Measurements from ENCODE around the gene KRT84. TPM values are rescaled to one million over a fixed set of nuclear protein-coding genes. Genes with fewer than 3 reads are reported as not detected.
"Not testable (repeated sequence)": the region's sequence is repeated elsewhere in the genome, so short reads cannot be mapped to it uniquely, and the experiment has no call there.

KRT84 gene
- total RNA-seq, 2 experiments from 2014 or later: not detected

DNA sequence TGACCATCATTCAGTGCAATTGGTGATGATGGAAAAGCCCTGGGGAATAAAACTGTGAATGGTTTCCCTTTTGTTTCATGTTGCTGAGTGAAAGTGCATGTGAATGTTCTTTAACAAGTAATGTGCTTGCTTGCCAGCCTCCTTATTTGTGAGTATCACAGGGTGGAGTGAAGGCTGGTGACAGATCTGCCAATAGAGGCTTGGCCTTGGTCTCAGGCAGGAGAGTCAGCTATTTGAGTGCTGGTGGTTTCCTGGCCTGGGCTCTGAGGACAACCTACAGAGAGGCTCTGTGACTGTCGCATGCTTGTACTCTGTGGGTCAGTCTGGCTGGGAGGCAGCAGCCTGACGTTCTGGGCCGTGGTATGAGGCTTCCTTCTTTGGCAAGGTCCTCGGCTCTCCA is 38.9 kb downstream of the KRT84 start:
- CTCF ChIA-PET: interaction anchor here (1.5 to 2.8 kb wide), 2 partner anchors 19 to 534 kb away, joined by 3 to 11 read pairs; no protein-coding TSS in a partner anchor
- Mint-ChIP-seq H3K27me3 (ENCODE audit: low read depth) (peaks cover 29% of the 10 kb centered on the region), H3K4me3 (no peak overlapping the region), H3K36me3 (ENCODE audit: low read depth) (no peaks in the 10 kb centered on the region), H3K4me1 (ENCODE audit: low read depth) (peaks cover 3% of the 10 kb centered on the region), H3K27ac (no peak overlapping the region), H3K9me3 (ENCODE audit: insufficient read depth) (no peaks in the 10 kb centered on the region)
- DNase-seq: no peak
- ATAC-seq: no peak
- POLR2A ChIA-PET: no interaction called here

DNA sequence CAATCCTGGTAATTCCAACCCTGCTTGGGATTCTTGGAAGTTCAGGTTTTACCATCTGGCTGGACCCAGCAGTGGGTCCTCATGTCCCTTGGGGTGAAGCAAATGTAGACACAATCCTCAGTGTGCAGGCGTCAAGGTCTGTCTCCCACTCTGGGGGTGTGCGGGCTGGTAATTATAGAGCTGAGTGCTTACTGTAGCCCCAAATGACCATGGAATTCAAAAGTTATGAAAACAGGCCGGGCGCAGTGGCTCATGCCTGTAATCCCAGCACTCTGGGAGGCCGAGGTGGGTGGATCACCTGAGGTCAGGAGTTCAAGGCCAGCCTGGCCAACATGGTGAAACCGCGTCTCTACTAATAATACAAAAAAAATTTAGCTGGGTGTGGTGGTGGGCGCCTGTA is 40.4 kb downstream of the KRT84 start:
- H3K27ac Mint-ChIP-seq; H3K9me3 Mint-ChIP-seq (ENCODE audit: insufficient read depth); H3K4me3 Mint-ChIP-seq; POLR2A ChIA-PET; ATAC-seq; DNase-seq; H3K4me1 Mint-ChIP-seq (ENCODE audit: low read depth); H3K36me3 Mint-ChIP-seq (ENCODE audit: low read depth): not testable (repeated sequence)
- peaks cover 23% of the 10 kb centered on the region for H3K27me3 Mint-ChIP-seq (ENCODE audit: low read depth)
- CTCF ChIA-PET: interaction anchor here (1.1 to 2.8 kb wide), 2 partner anchors 17 to 28 kb away, joined by 3 to 11 read pairs; no protein-coding TSS in a partner anchor

DNA sequence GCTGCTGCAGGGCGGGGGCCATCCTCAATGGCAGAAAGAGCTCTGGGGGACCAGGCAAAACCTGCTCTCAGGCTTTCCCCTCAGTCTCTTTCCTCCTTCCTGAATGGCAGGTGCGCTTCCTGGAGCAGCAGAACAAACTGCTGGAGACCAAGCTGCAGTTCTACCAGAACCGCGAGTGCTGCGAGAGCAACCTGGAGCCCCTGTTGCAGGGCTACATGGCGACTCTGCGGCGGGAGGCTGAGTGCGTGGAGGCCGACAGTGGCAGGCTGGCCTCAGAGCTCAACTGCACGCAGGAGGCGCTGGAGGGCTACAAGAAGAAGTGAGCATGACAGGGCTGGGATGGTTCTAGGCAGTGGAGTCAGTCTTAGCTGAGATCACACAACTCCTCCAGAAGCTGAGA is 41.3 kb downstream of the KRT84 start:
- no peaks in the 10 kb centered on the region for H3K9me3 Mint-ChIP-seq (ENCODE audit: insufficient read depth)
- no peak overlapping the region for H3K27ac Mint-ChIP-seq
- peaks cover 22% of the 10 kb centered on the region for H3K27me3 Mint-ChIP-seq (ENCODE audit: low read depth)
- CTCF ChIA-PET: interaction anchor here (0.9 to 2.8 kb wide), 3 partner anchors 16 to 192 kb away, joined by 3 to 11 read pairs (median 3); no protein-coding TSS in a partner anchor
- POLR2A ChIA-PET: no interaction called here
- ATAC-seq (no peak), DNase-seq (no peak)
- no peaks in the 10 kb centered on the region for H3K4me1 Mint-ChIP-seq (ENCODE audit: low read depth)
- H3K4me3 Mint-ChIP-seq: no peak overlapping the region
- no peaks in the 10 kb centered on the region for H3K36me3 Mint-ChIP-seq (ENCODE audit: low read depth)

DNA sequence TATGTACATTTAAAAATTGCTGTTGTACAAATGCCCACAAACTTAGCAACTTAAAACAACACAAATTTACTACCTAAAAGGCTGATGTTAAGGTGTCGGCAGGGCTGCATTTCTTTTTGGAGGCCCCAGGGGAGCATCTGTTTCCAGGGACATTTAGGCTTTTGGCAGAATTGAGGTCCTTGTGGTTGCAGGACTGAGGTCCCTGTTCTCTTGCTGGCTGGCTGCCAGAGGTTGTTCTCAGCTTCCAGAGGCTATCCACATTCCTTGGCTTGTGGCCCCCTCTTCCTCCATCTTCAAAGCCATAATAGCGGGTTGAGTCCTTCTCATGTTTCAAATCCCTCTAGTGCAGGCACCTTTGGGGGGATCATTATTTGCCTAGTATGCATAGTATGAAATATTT is 41.9 kb downstream of the KRT84 start:
- Mint-ChIP-seq H3K27me3 (ENCODE audit: low read depth) (peaks cover 22% of the 10 kb centered on the region), H3K4me3 (no peak overlapping the region), H3K4me1 (ENCODE audit: low read depth) (no peaks in the 10 kb centered on the region), H3K27ac (no peak overlapping the region), H3K36me3 (ENCODE audit: low read depth) (no peaks in the 10 kb centered on the region), H3K9me3 (ENCODE audit: insufficient read depth) (no peaks in the 10 kb centered on the region)
- ChIA-PET CTCF (interaction anchor here (2.8 kb wide), 1 partner anchor 16 kb away, joined by 11 read pairs; no protein-coding TSS in a partner anchor), POLR2A (no interaction called here)
- no peak for DNase-seq
- ATAC-seq: no peak

DNA sequence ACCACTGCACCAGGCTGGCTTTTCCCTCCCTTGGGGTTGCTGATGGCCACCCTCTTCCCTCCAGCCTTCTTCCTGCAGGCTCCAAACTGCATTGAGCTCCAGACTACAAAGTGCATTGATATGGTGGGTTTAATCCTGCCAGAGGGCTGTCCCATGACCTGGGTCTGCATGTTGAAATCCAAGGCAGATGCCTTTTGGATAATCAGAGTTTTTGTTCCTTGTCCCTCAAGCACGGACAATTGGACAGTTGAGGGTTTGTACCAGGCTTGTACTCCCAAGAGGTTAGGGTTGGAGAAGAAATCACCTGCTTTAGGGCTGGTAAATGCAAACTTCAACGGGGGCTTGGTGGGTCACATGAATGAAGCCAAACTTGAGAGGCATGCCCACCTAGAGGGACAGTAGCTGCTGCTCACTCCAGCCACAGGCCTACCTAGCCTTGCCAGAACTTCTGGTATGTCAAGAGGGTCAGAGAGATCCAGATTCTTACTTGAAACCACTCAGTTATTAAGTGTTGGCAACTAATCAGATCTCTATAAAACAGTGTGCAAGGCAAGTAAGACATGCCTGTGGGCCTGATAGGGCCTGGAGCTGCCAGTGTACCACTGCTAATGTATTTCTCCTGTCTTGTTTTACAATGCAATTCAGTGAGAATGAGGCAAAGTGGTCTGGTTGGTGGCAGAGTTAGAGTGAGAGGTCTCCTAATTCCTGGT is 42.5 kb downstream of the KRT84 start:
- Mint-ChIP-seq H3K4me3 (no peak overlapping the region), H3K27ac (no peak overlapping the region), H3K4me1 (ENCODE audit: low read depth) (no peaks in the 10 kb centered on the region), H3K36me3 (ENCODE audit: low read depth) (no peaks in the 10 kb centered on the region), H3K9me3 (ENCODE audit: insufficient read depth) (no peaks in the 10 kb centered on the region), H3K27me3 (ENCODE audit: low read depth) (peaks cover 19% of the 10 kb centered on the region)
- POLR2A ChIA-PET: no interaction called here
- CTCF ChIA-PET: no interaction called here
- no peak for ATAC-seq
- DNase-seq: no peak

DNA sequence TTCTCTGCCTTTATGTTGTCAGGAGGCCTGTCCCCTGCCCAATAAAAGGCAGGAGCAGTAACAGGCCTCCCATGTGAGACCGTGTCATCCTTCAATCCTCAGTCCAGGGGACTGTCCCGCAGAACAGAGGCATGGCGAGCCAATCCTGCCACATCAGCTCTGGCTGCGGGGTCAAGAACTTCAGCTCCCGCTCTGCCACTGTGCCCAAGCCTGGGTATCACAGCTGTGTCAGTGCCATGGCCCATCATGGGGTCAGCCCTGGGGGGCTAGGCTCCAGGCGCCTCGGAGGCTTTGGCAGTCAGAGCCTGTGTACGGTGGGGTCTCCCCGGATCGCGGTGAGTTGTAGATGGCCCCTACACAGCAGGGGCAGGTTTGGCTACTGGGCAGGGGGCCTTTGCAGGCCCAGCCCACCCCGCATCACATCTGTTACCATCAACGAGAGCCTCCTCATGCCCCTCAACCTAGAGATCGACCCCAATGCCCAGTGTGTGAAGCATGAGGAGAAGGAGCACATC is 44.3 kb downstream of the KRT84 start:
- DNase-seq: no peak
- H3K9me3 Mint-ChIP-seq (ENCODE audit: insufficient read depth): no peaks in the 10 kb centered on the region
- H3K27me3 Mint-ChIP-seq (ENCODE audit: low read depth): peaks cover 20% of the 10 kb centered on the region
- no peaks in the 10 kb centered on the region for H3K36me3 Mint-ChIP-seq (ENCODE audit: low read depth)
- H3K4me1 Mint-ChIP-seq (ENCODE audit: low read depth): no peaks in the 10 kb centered on the region
- no peak for ATAC-seq
- ChIA-PET POLR2A (no interaction called here), CTCF (interaction anchor here (0.6 kb wide), 1 partner anchor 51 kb away, joined by 3 read pairs; no protein-coding TSS in a partner anchor)
- no peak overlapping the region for H3K4me3 Mint-ChIP-seq
- no peak overlapping the region for H3K27ac Mint-ChIP-seq

DNA sequence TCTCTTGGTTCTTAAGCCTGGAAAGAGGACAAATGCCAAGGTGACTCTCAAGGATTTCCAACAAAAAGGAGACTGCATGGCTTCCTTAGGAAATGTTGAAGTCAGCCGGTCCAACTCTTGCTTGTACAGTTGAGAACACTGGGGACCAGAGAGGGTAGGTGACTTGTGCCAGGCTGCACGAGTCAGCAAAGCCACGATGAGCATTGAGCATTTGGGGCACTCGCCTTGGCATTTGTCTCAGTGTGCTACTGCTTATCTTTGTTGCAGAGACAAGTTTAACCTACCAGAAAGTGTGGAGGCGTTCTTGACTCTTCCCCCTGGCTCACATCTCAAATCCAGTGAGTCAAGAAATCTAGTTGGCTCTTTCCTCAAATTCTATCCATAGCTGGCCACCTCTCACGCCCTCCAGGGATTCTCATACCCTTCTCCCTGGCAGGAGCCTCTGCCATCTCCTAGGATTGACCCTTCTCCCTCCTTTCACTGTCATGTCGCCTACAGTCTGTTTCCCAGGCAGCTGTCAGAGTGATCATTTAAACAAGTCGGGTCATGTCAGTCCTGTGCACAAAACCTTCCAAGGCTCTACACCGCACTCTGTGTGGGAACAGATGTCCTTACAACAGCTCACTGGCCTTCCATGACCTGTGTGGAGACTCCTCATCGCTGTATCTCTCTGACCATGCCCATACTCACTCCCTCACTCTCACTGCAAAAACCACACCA is 47.1 kb downstream of the KRT84 start:
- no peaks in the 10 kb centered on the region for H3K36me3 Mint-ChIP-seq (ENCODE audit: low read depth)
- no peaks in the 10 kb centered on the region for H3K4me1 Mint-ChIP-seq (ENCODE audit: low read depth)
- CTCF ChIA-PET: interaction anchor here (0.8 to 4.1 kb wide), 5 partner anchors 10 to 181 kb away, joined by 3 to 15 read pairs (median 3); no protein-coding TSS in a partner anchor
- ATAC-seq (no peak), DNase-seq (no peak)
- H3K9me3 Mint-ChIP-seq (ENCODE audit: insufficient read depth): no peaks in the 10 kb centered on the region
- H3K27ac Mint-ChIP-seq: no peak overlapping the region
- peaks cover 20% of the 10 kb centered on the region for H3K27me3 Mint-ChIP-seq (ENCODE audit: low read depth)
- H3K4me3 Mint-ChIP-seq: no peak overlapping the region
- POLR2A ChIA-PET: no interaction called here

DNA sequence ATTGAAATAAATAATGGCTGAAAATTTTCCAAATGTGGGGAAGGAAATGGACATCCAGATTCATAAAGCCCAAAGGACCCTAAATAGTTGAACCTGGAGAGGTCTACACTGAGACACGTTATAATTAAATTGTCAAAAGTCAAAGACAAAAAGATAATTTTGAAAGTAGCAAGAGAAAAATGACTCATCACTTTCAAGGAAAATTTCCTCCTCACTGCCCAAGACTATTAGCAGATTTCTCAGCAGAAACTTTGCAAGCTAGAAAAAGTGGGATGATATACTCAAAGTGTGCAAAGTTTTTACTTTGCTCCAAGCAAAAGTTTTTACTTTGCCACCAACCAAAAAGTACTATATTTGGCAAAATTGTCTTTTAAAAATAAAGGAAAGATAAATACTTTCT is 48.4 kb downstream of the KRT84 start:
- ATAC-seq (no peak), DNase-seq (no peak)
- Mint-ChIP-seq H3K27ac (no peak overlapping the region), H3K27me3 (ENCODE audit: low read depth) (peaks cover 22% of the 10 kb centered on the region), H3K9me3 (ENCODE audit: insufficient read depth) (no peaks in the 10 kb centered on the region), H3K4me3 (no peak overlapping the region), H3K36me3 (ENCODE audit: low read depth) (no peaks in the 10 kb centered on the region), H3K4me1 (ENCODE audit: low read depth) (no peaks in the 10 kb centered on the region)
- ChIA-PET CTCF (interaction anchor here (0.6 to 4.1 kb wide), 6 partner anchors 9 to 58 kb away, joined by 3 to 15 read pairs (median 3); no protein-coding TSS in a partner anchor), POLR2A (no interaction called here)

DNA sequence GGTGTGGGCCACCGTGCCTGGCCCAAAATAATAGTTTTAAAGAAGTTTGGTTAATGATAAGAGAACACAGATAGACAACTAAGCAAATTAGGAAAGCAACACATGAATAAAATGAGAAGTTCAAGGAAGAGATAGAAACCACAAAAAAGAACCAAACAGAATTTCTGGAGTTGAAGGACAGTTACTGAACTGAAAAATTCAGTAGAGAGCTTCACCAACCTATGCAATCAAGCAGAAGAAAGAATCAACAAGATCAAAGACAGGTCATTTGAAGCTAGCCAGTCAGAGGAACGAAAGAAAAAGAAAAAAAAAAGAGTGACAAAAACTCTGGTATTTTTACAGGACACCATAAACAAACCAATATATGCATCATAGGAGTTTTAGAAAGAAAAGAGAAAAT is 48.8 kb downstream of the KRT84 start:
- Mint-ChIP-seq H3K9me3 (ENCODE audit: insufficient read depth) (no peaks in the 10 kb centered on the region), H3K4me3 (no peak overlapping the region), H3K36me3 (ENCODE audit: low read depth) (no peaks in the 10 kb centered on the region), H3K27ac (no peak overlapping the region), H3K27me3 (ENCODE audit: low read depth) (peaks cover 25% of the 10 kb centered on the region), H3K4me1 (ENCODE audit: low read depth) (no peaks in the 10 kb centered on the region)
- ChIA-PET POLR2A (no interaction called here), CTCF (interaction anchor here (0.9 to 4.1 kb wide), 4 partner anchors 8 to 36 kb away, joined by 3 to 15 read pairs (median 3); no protein-coding TSS in a partner anchor)
- DNase-seq (no peak), ATAC-seq (no peak)

DNA sequence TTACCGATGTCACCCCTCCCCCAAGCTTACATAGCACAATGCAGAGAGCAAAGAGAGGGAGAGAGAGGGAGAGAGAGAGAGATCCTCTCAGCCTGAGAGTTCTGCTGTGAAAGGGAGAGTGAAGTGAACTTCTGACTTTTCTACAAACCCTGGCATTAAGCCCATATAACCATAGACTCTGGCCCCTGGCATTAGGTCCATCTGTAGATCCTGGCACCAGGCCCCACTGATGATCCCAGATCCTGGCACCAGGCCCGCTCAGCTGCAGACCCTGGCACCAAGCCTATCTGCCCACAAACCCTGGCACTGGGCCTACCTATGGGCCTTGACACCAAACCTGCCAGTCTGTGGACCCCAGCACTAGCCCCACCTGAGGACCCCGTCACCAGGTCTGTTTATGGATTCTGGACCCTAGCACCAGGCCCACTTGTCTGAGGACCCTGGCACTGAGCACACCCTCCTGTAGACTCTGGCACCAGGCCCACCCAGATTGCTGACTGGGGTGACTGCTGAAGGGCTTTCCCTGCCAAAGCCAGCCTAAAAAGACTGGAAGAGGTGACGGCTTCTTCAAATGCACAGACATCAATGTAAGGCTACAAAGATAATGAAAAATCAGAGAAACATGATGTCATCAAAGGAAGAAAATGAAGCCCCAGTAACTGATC is 49.7 kb downstream of the KRT84 start:
- H3K4me1 Mint-ChIP-seq (ENCODE audit: low read depth): no peaks in the 10 kb centered on the region
- H3K9me3 Mint-ChIP-seq (ENCODE audit: insufficient read depth): no peaks in the 10 kb centered on the region
- no peaks in the 10 kb centered on the region for H3K36me3 Mint-ChIP-seq (ENCODE audit: low read depth)
- DNase-seq (no peak), ATAC-seq (no peak)
- CTCF ChIA-PET: interaction anchor here (4.1 kb wide), 1 partner anchor 7 kb away, joined by 15 read pairs; no protein-coding TSS in a partner anchor
- H3K4me3 Mint-ChIP-seq: no peak overlapping the region
- peaks cover 28% of the 10 kb centered on the region for H3K27me3 Mint-ChIP-seq (ENCODE audit: low read depth)
- no peak overlapping the region for H3K27ac Mint-ChIP-seq
- POLR2A ChIA-PET: no interaction called here

DNA sequence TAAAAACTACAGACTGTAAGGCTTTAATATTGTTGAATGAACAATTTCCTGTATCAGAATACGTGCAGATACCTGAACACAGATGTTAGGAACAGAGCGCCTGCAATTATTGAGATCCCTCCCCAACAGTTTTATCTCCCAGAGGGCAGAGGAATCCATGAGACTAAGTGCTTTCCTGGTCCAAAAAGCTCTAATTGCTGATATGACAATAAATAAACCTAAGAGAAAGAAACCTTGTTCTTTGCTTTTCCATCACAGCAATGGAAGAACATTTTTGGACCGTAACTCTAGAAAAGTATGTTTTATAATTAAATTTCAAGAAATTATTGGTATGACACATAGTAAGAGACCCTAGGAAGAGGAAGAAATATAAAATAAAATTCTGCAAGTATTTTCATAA is 51.3 kb downstream of the KRT84 start:
- POLR2A ChIA-PET: no interaction called here
- Mint-ChIP-seq H3K27me3 (ENCODE audit: low read depth) (peaks cover 30% of the 10 kb centered on the region), H3K36me3 (ENCODE audit: low read depth) (no peaks in the 10 kb centered on the region)

More for the DNA sequence above, 51.3 kb downstream of the KRT84 start:
- CTCF ChIA-PET: no interaction called here
- ATAC-seq (no peak), DNase-seq (no peak)
- no peak overlapping the region for H3K4me3 Mint-ChIP-seq
- H3K27ac Mint-ChIP-seq: no peak overlapping the region
- H3K9me3 Mint-ChIP-seq (ENCODE audit: insufficient read depth): no peaks in the 10 kb centered on the region
- H3K4me1 Mint-ChIP-seq (ENCODE audit: low read depth): no peaks in the 10 kb centered on the region
